GM13976 (cell line): ENCODE measurements around the gene CYSTM1.

ENCODE experiments used
- DNase-seq: peaks from one replicate; pipeline ENCODE4 v3.0.0; 2012; ENCODE audit warnings: low spot score
- in situ Hi-C: fragments of 300-500 bp; cut with MboI; formaldehyde crosslinking; loops from one replicate; pipeline ENCODE4 v1.12.0; 2022; ENCODE audit warnings: low sequenced_read_pairs, mixed read lengths, inconsistent platforms; ENCODE audit not compliant: unreplicated experiment
- TF ChIP-seq, protein P1 (sequence below): IDR thresholded peaks from 2 replicates; pipeline ENCODE4 v1.5.1; 2012; ENCODE audit warnings: borderline replicate concordance, mild to moderate bottlenecking; ENCODE audit not compliant: insufficient read depth; ENCODE audit errors: extremely low read depth, missing control alignments, control extremely low read depth

Gene CYSTM1

GRCh38 chr5:140176031-140176387, 1.0 kb downstream of the CYSTM1 start:
- TF ChIP-seq, protein P1, sequence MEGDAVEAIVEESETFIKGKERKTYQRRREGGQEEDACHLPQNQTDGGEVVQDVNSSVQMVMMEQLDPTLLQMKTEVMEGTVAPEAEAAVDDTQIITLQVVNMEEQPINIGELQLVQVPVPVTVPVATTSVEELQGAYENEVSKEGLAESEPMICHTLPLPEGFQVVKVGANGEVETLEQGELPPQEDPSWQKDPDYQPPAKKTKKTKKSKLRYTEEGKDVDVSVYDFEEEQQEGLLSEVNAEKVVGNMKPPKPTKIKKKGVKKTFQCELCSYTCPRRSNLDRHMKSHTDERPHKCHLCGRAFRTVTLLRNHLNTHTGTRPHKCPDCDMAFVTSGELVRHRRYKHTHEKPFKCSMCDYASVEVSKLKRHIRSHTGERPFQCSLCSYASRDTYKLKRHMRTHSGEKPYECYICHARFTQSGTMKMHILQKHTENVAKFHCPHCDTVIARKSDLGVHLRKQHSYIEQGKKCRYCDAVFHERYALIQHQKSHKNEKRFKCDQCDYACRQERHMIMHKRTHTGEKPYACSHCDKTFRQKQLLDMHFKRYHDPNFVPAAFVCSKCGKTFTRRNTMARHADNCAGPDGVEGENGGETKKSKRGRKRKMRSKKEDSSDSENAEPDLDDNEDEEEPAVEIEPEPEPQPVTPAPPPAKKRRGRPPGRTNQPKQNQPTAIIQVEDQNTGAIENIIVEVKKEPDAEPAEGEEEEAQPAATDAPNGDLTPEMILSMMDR, result no peak
- no peak for DNase-seq
- in situ Hi-C loops, result no loop called here

- DNase-seq, result no peak
- TF ChIP-seq, protein P1, result no peak
- in situ Hi-C loops, result no loop called here
These were observed 3.1 kb downstream of the CYSTM1 start for GRCh38 chr5:140178086-140178410.

- in situ Hi-C loops, result no loop called here
These were observed 3.6 kb downstream of the CYSTM1 start for GRCh38 chr5:140178482-140179116.

GRCh38 chr5:140181002-140181483, 6.1 kb downstream of the CYSTM1 start:
- DNase-seq, result peak; percentile 37
- in situ Hi-C loops, result no loop called here
- TF ChIP-seq, protein P1, result no peak

More at GRCh38 chr5:140178482-140179116, 3.6 kb downstream of the CYSTM1 start:
- TF ChIP-seq, protein P1, result no peak
- no peak for DNase-seq

DNA sequence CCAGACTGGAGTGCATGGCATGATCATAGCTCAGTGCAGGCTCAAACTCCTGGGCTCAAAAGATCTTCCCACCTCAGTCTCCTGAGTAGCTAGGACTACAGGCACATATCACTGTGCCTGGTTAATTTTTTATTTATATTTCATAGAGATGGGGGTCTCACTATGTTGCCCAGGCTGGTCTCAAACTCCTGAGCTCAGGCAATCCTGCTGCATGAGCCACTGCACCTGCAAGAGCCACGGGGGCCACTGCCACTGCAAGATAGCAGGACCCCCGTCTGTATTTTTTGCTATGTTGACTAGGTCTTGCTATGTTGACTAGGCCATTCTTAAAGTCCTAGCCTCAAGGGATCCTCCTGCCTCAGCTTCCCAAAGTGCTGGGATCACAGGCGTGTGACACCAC, 6.5 kb downstream of the CYSTM1 start:
- TF ChIP-seq, protein P1, result no peak
- DNase-seq, result no peak
- in situ Hi-C loops, result no loop called here

DNA sequence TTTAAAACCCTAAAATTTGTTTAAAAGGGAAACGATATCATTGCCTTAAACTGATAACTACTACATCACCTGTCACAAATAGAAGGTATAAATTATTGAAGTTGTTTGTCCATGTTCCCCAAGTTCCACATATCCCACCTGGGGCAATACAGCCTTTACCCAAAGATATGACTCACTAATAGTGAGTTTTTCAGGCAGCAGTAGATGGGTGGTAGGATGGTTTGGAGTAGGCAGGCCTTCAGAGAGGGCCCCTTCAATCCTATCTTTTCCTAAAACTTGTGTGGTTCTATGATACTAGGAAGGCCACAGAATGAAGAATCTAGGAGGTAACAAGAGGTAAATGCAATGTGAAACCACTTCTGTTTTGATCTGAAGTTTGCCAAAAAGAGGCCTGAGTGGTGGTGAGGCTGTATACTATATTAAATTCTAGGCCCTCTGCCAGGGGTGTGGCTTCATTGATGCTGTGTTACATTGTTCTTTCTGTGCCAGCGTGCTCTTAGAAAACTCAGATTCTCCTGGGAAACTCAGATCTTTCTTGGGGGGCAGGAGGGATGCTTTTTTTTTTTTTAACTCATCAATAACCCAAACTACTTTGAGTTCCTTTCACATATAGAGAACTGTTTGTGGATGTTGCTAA, 7.2 kb downstream of the CYSTM1 start:
- in situ Hi-C loops, result no loop called here
- DNase-seq, result no peak
- TF ChIP-seq, protein P1, result no peak
